Measurements from ENCODE around the gene C7orf33.
"Not testable (repeated sequence)": the region's sequence is repeated elsewhere in the genome, so short reads cannot be mapped to it uniquely, and the experiment has no call there.

Gene C7orf33

DNA sequence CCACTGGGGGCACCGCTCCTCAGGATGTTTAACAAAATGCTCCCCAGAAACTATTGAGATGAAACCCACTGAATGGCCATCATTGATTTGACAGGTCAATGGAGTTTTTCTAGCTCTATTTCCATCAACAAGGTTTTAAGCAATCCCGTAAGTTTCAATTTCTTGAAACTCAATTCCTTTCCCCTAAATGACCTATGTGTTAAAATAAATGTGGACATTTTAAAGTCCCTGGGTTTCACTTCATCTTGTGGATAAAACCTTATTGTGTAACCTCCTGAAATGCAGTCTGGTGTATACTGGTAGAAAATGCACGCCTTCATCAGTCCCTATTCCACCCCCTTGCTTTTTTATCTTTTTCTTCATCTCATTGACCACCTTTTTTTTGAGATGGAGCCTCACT lies 8.9 kb upstream of the C7orf33 start:
- no peak for DNase-seq

DNA sequence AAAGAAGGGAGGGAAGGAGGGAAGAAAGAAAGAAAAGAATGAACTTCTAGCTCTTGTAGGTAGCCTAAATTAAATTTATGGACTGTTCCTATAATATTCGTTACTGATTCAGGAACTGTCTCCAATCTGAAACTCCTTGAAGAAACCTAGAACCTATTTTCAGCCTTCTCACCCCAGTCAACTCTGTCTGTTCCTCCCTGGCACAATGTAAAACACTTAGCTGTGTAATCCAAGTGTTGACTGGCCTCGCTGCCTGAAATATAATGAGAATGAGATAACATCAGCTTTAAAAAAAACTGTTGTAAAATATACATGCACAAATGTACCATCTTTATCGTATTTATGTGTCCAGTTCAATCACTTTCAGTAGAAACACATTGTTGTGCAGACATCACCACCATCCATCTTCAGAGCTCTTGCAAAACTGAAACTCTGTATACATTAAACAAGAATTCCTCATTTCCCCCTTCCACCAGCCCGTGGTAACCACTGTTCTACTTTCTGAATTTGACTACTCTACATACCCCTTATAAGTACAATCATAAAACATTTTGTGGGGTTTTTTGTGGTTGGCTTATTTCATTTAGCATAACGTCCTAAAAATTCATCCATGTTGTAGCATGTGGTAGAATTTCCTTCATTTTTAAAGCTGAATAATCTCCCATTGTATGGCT lies 6.3 kb upstream of the C7orf33 start:
- no peak for DNase-seq

DNA sequence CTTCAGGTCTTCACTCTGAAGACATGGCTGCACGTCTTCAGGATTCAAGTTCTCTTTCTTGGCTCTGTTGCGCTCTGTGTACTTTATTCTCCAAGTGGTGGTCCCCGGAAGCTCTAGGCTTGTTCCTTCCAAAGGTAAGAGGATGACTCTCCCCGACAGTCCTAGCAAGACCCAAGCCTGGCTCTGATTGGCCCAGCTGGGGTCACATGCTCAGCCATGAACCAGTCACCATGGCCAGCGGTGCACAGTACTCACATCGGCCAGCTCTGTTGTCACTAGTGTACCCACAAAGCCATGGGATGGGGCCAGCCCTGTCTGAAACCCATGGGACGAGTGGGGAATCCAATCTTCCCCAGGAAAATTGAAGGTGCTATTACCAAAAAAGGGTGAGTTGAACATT lies 5.2 kb upstream of the C7orf33 start:
- no peak for DNase-seq

- no peak for DNase-seq
Measured at GRCh38 chr7:148587076-148587475, 3.5 kb upstream of the C7orf33 start.

DNA sequence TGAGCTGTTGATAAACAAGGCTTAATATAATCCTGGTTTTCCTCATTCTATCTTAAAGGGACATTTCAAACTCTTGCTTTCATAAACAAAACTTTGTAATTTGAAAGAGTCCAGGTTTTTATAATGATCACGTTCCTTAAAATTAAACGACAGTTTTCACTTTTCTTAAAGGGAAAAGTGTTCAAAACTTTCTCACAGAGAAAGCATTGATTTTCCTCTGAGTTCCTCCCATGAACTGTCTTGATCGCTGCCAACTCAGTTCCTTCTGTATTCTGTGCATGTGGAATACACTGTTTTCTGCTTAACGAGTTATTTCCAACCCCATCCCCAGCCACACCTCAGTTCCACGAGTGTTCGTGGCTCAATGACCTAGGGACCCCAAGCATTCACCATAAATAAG lies 2.4 kb upstream of the C7orf33 start:
- no peak for DNase-seq

DNA sequence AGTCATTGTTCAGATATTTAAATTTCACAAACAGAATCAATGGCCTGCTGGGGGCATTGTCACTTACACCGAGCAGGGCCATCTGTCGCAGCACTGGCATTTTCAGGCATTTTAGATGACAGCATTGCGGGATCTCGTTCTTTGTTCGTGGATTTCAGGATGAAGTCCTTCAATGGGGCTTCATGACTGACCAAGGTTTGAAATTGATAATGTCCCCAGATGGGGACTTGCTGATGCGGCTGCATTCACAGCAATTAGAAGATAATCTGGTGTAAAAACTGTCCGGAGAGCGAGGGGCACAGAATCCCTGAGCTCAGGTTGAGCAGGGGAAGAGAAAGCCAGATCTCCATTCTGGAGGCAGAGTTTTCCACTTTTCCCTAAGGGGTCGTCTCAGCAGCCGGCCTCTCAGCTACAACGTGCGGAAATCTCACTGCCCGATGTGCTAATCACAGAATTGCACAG lies 1.9 kb upstream of the C7orf33 start:
- no peak for DNase-seq

DNA sequence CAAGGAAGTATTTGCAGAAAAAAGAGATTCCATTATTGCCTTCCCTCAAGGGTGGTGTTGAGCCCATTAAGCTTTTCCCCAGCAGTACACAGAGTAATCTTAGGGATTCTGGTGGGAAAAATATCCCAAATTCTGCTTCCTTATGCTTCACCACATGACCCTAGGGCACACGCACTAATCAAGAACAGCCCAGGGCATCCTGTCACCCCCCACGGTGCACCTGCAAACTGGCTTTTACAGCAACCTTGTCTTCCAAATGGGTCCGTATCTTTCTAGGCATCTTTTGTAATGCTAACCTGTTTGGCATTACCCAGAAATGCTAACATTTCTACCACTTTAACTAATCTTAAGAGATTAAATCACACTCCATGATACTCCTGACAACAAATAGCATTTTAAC lies 926 bp upstream of the C7orf33 start:
- DNase-seq = no peak

DNA sequence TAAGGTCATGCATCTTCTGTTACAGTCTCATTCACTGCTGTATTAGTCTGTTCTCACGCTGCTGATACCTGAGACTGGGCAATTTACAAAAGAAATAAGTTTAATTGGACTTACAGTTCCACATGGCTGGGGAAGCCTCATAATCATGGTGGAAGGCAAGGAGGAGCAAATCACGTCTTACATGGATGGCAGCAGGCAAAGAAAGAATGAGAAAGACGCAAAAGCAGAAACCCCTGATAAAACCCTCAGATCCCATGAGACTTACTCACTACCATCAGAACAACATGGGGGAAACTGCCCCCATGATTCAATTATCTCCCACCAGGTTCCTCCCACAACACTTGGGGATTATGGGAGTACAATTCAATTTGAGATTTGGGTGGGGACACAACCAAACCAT lies 5.8 kb downstream of the C7orf33 start:
- DNase-seq = not testable (repeated sequence)

DNA sequence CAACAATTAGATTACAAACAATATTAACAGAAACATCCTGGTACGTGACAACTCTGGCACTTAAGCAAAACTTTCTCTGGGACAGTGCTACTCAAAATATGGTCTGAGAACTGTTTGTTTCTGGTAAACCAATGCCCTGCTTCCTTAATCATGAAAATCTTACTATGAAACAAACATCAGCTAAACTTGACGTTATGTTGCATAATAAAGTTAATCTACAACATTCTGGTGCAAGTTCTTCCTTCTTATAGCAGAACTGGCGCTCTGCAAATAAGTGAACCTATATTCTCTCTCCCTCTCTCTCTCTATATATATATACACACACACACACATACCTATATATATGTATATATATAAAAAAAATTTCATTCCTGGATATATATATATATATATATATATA lies 7.8 kb downstream of the C7orf33 start:
- no peak for DNase-seq

- no peak for DNase-seq
Measured at GRCh38 chr7:148605350-148605749, 14.8 kb downstream of the C7orf33 start.

- no peak for DNase-seq
Measured at GRCh38 chr7:148607151-148607661, 16.6 kb downstream of the C7orf33 start.

DNA sequence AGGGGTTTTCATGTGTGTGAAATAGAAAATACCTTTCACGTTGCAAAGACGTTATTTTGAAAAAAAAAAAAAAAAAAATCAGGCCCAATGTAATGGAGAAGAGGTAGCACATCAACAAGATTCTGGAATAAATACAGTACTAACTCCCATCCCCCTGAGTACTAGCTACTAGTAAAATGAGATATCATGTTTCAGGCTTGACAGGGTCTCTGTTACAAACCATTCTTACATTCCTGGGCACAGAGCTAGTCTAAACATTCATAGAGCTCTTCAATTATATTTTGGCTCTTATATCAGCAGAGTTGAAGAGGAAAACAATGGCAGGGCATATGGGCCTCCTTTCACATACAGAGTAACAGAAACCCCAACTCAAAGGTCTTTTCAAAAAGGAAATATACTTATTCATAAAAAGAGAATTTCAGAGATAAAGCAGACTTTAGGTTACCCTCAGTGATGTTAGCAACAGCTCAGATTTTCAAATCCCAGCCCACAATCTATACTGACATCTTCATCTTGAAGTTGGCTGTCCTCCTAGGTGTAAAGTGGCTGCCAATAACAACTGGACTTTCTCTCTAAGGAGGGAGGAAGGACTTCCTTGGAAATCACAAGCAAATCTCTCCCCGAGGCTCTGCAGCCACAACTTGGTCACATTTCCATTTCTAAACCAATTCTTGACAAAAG lies 18.6 kb downstream of the C7orf33 start:
- DNase-seq = no peak

- DNase-seq = no peak
Measured at GRCh38 chr7:148611692-148612091, 21.1 kb downstream of the C7orf33 start.

GRCh38 chr7:148615085-148615730 lies 24.6 kb downstream of the C7orf33 start:
- no peak for DNase-seq

DNA sequence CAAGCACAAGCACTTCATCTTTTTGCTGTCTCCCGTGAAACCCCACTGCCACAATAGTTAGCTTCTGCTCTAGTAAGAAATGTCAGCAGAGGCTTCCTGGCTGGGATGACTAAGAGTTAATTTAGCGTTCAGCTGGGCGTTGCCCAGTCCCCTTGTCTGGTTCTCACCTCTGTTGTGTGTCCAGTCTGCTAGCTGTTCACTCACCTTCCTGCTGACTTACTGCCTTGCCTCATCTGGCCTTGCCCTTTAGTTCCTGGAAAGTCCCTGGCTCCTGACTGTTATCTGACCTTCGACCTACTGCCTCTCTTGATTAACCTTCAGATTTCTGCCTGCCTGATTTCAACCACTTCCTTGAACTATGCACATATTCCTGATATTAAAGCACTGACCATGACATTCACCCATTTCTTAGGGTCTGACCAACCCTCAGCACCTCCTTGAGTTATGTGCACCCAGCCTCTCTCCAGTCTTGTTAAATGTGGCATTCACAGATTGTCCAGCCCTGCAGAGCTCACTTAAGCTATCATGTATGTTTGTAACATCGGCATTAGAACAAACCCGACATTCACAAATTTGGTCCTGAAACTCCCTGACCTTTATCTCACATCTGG lies 30.3 kb downstream of the C7orf33 start:
- no peak for DNase-seq

GRCh38 chr7:148621563-148621962 lies 31.0 kb downstream of the C7orf33 start:
- no peak for DNase-seq

- DNase-seq = no peak
Measured at GRCh38 chr7:148622887-148623585, 32.5 kb downstream of the C7orf33 start.

DNA sequence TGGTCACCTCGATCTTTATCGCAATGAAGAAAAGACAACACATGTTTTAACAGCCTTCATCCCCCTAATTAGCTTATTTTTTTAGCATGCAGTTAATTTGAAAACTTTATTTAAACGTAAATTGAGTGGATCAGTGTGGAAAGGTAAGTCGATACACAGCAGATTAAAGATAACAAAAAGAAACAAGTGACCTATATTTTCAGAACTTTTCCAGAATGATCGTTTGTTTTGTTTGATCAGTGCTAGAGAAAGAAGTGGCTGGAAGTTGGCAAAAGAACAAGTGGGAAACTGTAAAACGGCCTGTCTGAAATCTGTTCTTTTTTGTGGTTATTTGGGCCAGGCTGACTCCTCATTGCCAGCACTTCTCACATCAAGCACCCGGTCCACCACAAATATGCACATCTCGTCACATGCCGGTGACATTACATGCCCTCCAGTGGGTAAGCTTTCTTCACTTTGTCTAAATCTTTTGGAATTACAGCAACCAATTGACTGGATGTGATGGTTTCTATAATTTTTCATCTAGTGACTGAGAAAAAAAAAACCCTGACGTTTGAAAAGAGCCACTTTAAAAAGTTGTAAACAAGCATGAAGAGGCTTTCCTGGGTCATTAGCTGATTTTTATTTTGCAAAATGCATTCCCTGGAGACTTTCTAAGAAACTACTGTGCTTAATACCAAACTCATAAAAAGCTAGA lies 33.2 kb downstream of the C7orf33 start:
- DNase-seq = no peak

- DNase-seq = no peak
Measured at GRCh38 chr7:148624735-148625134, 34.2 kb downstream of the C7orf33 start.

DNA sequence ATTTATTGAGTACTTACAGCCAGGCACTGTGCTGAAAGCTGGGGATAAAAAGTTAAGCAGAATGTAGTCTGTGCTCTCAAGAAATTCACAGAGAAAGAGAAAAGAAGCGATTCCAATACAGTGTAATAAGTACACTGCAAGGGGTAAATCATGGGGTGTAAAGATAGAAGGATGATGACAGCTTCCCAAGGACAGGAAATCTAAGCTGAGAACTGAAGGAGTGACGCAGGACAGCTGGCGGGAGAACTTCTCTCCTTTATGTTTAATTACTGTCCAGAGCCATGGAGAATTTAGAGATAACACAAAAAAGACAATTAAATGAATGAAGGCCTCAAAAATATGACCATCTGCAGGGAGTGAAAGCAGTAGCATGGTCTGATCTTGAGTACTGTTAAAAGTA lies 34.8 kb downstream of the C7orf33 start:
- DNase-seq = no peak

DNA sequence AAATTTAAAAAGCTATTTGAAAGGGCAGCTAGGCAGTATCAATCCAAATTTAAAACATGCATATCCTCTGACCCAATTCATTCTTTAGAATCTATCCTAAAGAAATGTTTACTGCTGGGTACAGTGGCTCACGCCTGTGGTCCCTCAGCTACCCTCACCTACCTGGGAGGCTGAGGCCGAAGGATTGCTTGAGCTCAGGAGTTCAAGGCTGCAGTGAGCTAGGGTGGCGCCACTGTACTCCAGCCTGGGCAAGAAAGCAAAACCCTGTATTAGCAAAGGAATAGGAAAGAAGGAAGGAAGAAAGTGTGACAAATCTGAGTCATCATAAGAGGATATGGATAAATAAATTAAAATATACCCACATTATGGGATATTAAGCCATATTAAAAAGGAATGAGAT lies 36.3 kb downstream of the C7orf33 start:
- DNase-seq = no peak

- no peak for DNase-seq
Measured at GRCh38 chr7:148628011-148628410, 37.4 kb downstream of the C7orf33 start.

All from activated CD4-positive, alpha-beta T cell treated with anti-CD3 and anti-CD28 coated beads for 4 hours (primary cell).